Subcutaneous adipose tissue (tissue), 4 donors: ENCODE data around the gene IFNW1. TPM values are rescaled to one million over a fixed set of nuclear protein-coding genes. Genes with fewer than 3 reads are reported as not detected.

ENCODE experiments used
- CTCF ChIP-seq: fragments of 450-650 bp; IDR thresholded peaks from one replicate; pipeline ENCODE4 v1.5.1; 2016; ENCODE audit warnings: low read depth, mild to moderate bottlenecking, control low read depth, antibody characterized with exemption, moderate library complexity
- total RNA-seq, 4 donors: library from RNA; depleted of rRNA; stranded (reverse); fragments of >200 nt; gene quantifications; one replicate each; pipeline ENCODE4 v1.1.0, GENCODE V29; 2016

IFNW1 gene
- total RNA-seq, 4 donors from 2014 or later, result not detected

GRCh38 chr9:21121595-21122251, 19.9 kb downstream of the IFNW1 start:
- TF ChIP-seq CTCF, result no peak

- TF ChIP-seq CTCF, result no peak
Measured at GRCh38 chr9:21121079-21121478, 20.6 kb downstream of the IFNW1 start.

- no peak for TF ChIP-seq CTCF
Measured at GRCh38 chr9:21119093-21119770, 22.4 kb downstream of the IFNW1 start.

GRCh38 chr9:21114311-21114710, 27.3 kb downstream of the IFNW1 start:
- TF ChIP-seq CTCF, result no peak

DNA sequence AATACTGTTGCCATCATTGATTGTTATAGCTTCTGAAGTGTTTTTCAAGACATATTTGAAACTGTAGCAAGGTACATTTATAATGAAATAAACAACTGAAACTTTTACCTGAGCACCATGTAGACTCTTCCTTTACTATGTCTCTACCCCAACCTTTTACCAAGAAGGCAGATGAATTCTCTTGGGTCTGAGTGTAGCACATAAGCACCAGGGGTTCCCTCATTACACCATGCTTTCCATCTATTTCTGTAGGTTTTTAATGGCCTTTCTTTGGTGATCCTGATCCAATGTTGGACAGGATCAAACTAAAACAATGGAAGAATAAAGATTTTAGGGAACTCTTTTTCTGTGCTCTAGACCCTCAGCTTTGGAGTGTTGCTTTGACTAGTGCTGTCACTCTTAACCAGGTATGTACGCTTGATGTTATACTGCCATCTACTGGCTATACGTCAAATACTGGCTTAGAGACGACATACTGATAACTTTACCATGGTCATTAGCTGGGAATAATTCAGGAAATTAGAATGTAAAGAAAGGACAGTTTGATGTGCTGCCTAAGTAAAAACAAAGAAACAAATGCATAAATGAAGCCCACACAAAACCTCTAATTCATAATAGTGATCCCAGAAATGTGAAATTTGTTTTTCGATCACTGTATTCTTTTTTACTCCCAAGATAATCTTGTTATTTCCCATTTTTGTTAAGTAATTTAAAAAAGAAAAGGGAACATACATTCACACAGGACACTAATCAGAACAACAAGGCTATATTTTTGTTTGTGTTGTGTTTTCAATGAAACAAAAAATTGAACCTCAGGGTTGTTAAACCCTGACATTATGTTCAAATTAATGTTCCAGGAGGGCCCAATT, 30.7 kb downstream of the IFNW1 start:
- TF ChIP-seq CTCF, result no peak

DNA sequence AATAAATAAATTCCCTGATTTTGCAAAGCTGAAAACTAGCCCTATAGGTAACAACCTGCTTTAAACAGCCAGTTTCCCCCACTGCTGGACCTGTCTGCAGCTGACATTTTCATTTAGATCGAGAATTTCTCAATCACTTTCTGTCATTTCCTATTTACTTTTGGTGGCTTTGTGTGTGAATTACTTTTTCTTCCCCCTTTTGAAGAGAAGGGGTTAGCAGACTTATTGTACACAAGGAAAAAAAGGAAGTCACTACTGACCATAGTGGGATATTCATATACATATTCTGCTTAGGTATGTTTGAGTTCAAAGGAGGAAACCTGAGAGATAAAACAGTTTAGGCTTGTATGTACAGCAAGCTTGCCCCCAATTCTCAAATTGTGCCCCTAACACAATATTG, 36.8 kb downstream of the IFNW1 start:
- TF ChIP-seq CTCF, result no peak

GRCh38 chr9:21102305-21102704, 39.3 kb downstream of the IFNW1 start:
- no peak for TF ChIP-seq CTCF
